ENCODE data around the gene MYBPHL.

- TF ChIP-seq, protein P1, sequence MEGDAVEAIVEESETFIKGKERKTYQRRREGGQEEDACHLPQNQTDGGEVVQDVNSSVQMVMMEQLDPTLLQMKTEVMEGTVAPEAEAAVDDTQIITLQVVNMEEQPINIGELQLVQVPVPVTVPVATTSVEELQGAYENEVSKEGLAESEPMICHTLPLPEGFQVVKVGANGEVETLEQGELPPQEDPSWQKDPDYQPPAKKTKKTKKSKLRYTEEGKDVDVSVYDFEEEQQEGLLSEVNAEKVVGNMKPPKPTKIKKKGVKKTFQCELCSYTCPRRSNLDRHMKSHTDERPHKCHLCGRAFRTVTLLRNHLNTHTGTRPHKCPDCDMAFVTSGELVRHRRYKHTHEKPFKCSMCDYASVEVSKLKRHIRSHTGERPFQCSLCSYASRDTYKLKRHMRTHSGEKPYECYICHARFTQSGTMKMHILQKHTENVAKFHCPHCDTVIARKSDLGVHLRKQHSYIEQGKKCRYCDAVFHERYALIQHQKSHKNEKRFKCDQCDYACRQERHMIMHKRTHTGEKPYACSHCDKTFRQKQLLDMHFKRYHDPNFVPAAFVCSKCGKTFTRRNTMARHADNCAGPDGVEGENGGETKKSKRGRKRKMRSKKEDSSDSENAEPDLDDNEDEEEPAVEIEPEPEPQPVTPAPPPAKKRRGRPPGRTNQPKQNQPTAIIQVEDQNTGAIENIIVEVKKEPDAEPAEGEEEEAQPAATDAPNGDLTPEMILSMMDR (IDR thresholded peaks at IDR 0.05), result no peak
- no peak for TF ChIP-seq ZFX (IDR thresholded peaks at IDR 0.05; ENCODE audit: borderline replicate concordance)
Observed at GRCh38 chr1:109315288-109315687, 8.5 kb upstream of the MYBPHL start.

Data from 22Rv1 (cell line).